GM21529 (cell line): ENCODE data around the gene ZWILCH.
"Not testable (repeated sequence)": the region's sequence is repeated elsewhere in the genome, so short reads cannot be mapped to it uniquely, and the experiment has no call there.

ENCODE experiments used
- ATAC-seq: cut with Tn5 transposase; IDR thresholded peaks from one replicate; pipeline ENCODE4 v1.9.1; 2021; ENCODE audit not compliant: unreplicated experiment

Gene ZWILCH

DNA sequence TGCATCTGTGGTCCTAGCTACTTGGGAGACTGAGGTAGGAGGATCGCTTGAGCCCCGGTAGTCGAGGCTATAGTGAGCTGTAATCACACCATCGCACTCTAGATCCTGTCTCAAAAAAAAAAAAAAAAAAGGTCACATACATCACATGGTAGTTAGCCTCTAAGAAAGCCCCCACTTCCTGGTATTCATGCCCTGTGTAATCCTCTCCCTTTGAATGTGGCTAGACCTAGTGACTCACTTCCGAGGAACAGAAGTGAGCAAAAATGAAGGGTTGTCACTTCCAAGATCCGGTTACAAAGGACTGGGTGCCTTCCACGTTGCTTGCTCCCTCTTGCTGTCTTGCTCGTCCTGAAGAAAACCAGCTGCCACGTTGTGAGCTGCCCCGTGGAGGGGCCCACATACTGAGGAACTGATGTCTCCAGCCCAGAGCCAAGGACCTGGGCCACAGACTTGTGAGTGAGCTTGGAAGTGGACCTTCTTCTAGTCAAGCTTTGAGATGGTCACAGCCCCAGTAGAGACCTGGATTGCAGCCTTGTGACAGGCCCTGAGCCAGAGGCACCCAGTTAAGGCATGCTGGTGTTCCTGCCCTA is 73.3 kb downstream of the ZWILCH start:
- ATAC-seq, result no peak

- ATAC-seq, result no peak
Observed at GRCh38 chr15:66580643-66581042, 75.5 kb downstream of the ZWILCH start.

DNA sequence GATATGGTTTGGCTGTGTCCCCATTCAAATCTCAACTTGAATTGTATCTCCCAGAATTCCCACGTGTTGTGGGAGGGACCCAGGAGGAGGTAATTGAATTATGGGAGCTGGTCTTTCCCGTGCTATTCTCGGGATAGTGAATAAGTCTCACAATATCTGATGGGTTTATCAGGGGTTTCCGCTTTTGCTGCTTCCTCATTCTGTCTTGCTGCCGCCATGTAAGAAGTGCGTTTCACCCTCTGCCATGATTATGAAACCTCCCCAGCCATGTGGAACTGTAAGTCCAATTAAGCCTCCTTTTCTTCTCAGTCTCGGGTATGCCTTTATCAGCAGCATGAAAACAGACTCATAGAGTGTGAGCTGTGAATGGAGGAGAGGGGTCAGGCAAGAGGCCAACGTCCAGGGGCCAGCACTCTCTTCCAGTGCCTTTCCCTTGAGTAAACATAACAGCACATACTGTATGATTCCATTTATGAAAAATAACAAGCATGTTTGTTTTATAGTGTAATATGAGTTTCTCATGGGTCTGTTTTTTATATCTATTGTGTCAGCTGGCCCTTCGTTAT is 76.9 kb downstream of the ZWILCH start:
- no peak for ATAC-seq

DNA sequence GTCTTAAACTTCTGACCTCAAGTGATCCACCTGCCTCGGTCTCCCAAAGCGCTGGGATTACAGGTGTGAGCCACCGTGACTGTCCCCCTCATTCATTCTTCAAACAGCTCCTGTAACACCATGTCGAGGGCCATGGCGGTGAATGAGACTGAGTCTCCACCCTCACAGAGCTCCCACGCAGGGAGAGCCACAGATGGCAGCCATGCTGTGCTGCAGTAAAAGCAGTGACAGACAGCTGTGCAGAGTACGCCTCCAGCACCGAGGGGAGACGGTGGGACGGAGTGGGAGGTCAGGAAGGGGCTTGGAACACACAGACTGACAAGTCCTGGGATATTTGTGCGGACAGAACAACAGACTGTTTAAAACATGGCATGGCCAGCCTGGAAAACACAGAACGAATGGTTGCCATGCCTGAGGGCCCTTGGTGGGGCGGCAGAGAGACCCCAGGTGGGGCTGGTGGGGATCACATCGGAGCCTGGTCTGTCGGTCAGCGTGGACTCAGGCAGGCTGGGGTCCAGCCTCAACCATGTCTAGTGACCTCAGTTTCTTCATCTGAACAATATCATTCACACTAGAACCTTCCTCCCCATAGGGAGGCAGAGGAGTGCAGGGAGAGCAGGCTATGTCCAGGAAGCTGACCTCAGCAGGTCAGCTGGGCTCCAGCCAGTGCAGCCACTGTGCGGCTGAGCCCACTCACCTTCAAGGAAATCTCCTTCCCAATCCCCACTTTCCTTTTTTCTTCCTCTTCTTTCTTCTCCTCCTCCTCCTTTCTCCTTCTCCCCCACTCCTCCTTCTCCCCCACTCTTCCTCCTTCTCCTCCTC is 81.2 kb downstream of the ZWILCH start:
- no peak for ATAC-seq

DNA sequence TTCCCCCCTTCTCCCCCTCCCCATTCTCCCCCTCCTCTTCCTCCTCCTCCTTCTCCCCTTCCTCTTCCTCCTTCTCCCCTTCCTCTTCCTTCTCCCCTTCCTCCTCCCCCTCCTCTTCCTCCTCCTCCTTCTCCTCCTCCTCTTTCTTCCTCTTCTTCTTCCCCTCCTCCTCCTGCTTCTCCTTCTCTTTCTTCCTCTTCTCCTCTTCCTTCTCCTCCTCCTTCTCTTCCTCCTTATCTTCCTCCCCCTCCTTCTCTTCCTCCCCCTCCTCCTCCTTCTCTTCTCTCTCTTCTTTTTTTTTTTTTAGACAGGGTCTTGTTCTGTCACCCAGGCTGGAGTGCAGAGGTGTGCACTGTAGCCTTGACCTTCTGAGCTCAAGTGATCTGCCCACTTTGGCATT is 81.9 kb downstream of the ZWILCH start:
- ATAC-seq, result no peak

DNA sequence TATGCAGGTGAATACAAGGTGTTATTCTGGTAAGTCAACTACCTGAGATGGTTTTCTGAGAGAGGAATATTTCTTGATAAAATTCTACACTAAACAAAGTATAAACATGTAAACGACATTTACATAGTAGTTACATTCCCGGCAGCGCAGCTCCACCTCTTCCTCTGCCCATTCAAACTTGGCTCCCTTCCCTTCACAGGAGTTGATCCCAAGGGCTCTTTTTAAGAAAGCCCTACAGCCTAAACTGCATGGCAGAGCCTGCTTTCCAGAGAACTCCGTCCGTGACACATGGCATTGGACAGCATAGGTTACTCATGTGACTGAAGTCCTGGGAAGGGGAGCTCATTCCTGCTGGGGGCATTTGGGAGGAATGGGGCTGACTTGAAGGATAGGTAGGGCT is 82.6 kb downstream of the ZWILCH start:
- ATAC-seq, result no peak

- ATAC-seq, result no peak
Observed at GRCh38 chr15:66588537-66588936, 83.4 kb downstream of the ZWILCH start.

DNA sequence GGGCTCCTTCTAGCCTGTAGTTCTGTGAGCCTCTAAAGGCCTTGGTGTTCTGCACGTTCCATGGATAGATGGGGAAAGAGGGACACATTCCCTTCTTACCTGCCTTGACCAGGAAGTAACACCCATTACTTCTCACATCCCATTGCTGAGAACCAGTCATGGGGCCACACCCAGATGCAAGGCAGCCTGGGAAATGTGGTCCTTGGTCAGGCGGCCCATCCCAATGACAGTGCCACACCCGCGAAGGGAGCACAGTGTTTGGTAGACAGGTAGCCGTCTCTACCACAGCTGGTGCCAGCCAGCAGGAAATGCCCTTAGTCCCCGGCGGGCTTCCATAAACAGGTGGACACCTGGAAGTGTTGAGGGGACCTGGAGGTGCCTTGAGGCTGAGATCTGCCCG is 83.8 kb downstream of the ZWILCH start:
- no peak for ATAC-seq

DNA sequence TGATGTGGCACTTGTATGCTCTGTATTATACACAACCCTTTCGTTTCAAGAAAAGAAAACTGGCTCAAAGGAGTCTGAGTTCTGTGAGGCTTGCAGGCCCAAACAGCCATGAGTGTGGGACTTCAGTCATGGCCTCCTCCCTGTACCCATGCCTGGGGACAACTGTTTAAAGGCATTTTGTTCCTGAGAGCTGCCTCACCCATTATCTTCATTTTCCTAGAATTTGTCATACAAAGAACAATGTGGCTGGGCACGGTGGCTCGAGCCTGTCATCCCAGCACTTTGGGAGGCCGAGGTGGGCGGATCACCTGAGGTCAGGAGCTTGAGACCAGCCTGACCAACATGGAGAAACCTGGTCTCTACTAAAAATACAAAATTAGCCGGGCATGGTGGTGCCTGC is 84.3 kb downstream of the ZWILCH start:
- not testable (repeated sequence) for ATAC-seq

DNA sequence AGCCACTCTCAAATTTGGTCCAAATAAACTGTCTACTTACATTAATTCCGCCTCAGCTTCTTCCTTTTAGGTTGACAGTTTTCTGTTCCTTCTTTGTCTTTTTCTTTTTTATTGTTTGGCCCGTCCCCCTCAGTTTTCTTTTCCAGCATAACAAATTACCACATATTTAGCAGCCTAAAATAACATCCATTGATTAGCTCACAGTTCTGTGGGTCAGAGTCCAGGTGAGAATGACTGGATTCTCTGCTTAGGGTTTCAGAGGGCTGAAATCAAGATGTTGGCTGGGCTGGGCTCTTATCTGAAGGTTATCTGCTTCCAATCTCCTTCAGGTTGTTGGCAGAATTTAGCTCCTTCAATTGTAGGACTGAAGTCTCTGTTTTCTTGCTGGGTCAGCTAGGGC is 85.3 kb downstream of the ZWILCH start:
- ATAC-seq, result no peak

- no peak for ATAC-seq
Observed at GRCh38 chr15:66591322-66591862, 86.3 kb downstream of the ZWILCH start.

DNA sequence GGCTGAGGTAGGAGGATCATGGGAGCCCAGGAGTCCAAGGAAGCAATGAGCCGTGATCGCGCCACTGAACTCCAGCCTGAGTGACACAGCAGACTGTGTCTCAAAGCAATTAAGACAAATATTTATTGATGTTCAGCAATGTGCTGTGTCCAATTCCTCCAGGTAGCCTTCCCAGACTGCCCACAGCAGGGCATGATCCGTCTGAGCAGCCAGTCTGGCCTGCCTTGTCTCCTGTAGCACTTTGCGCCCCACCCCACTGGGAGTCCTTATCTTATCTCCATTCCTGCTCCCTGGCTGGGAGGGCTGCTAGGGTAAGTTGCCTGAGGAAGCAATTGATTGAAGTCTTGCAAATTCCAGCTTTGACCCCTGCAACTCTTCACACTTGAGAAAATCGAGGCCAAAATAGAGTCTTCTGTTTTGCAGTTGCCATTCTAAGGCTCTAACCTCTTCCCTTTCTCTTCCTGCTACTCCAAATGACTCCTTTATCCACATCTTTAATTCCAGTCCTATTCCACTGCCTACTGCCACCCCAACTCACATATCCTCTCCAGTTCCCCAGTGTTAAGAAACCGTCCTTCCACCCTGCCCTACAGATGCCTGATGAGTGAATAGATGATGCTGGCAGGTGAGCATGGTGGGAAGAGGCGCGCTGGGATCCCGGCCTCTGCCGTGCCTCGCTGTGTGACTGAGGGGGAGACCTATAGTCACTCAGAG is 87.5 kb downstream of the ZWILCH start:
- ATAC-seq, result no peak

DNA sequence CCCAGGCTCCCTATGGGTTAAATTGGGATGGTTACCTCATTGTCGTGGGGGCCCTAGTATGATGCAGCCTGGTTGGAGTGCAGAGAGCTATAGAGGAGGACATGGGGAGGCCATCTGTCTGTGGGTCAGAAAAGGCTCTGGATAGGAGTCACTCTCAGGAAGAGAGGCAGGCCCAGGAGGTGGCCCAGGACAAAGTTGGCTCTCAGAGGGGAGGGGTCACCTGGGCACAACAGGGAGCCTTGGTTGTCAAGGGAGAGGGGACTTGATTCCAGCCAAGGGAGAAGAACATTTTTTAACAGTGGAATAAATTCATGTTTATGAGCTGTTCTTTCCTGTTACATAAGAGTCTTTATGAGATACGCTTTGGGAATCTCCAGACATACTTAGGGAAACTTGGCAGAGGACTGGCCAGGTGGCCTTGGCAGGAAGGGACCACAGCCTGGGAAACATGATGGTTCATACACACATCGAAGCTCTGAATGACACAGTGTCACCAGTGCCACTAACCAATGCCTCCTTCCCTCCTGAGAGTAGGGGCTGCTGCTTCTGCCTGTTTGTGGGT is 88.2 kb downstream of the ZWILCH start:
- no peak for ATAC-seq

GRCh38 chr15:66594344-66594743 is 89.2 kb downstream of the ZWILCH start:
- ATAC-seq, result no peak

GRCh38 chr15:66594836-66595235 is 89.7 kb downstream of the ZWILCH start:
- ATAC-seq, result no peak

DNA sequence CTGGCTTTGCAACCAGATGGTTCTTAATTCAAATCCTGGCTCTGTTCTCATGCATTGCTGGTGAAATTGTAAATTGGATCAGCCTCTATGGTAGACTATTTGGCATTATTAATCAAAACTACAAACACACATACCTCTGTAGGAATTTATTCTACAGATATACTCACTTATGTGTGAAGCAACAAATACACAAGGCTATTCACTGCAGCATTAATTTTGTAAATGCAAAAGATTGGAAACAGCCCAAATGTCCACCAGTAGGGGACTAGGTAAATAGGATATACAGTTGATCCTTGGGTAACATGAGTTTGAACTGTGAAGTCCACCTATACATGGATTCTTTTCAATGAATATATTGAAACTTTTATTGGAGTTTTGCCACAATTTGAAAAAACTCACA is 90.2 kb downstream of the ZWILCH start:
- ATAC-seq, result no peak

DNA sequence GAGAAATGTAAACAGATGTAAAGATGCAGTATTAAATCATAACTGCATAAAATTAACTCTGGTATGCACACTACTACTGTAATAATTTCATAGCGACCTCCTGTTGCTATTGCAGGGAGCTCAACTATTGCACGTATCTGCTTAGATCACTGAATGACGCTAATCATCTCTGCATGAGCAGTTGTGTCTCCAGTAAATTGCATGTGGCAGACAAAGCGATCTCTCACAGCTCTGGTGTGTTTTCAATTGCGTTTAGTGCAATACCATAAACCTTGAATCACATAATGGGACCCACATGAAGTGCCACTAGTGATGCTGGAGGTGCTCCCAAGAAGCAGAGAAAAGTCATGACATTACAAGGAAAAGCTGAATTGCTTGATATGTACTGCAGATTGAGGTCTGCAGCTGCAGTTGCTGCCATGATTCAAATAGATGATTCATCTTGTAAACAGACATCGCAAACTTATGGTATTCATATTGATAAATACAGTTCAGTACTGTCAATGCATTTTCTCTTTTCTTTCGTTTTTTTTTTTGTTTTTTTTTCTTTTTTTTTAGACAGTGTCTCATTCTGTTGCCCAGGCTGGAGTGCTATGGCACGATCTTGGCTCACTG is 90.9 kb downstream of the ZWILCH start:
- ATAC-seq, result no peak

GRCh38 chr15:66598095-66598815 is 93.1 kb downstream of the ZWILCH start:
- ATAC-seq, result no peak
